ENCODE data around the gene TLR8. TPM values are rescaled to one million over a fixed set of nuclear protein-coding genes. Genes with fewer than 3 reads are reported as not detected.

Gene TLR8
- total RNA-seq, 4 donors from 2014 or later: 0.22 to 3.1 (median 1.9) TPM; not detected in 1

DNA sequence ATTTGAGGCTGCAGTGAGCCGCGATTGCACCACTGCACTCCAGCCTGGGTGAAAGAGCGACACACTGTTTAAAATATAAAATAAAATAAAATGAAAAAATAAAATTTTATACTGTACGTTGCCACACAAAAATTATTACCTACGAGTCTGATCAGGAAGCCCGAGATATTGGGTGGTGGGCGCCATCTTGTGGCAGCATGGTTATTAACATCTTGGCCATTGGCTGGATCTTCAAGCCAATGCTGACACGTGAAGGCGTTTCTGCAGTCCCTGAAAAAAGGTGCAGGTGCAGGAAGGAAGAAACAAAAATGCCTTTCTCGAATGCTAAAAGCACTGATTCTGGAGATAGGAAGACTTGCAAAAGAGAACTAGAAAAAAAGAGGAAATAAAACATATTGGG, 4.9 kb upstream of the TLR8 start:
- no peak for TF ChIP-seq POLR2A (IDR thresholded peaks at IDR 0.05)
- TF ChIP-seq, protein P1, sequence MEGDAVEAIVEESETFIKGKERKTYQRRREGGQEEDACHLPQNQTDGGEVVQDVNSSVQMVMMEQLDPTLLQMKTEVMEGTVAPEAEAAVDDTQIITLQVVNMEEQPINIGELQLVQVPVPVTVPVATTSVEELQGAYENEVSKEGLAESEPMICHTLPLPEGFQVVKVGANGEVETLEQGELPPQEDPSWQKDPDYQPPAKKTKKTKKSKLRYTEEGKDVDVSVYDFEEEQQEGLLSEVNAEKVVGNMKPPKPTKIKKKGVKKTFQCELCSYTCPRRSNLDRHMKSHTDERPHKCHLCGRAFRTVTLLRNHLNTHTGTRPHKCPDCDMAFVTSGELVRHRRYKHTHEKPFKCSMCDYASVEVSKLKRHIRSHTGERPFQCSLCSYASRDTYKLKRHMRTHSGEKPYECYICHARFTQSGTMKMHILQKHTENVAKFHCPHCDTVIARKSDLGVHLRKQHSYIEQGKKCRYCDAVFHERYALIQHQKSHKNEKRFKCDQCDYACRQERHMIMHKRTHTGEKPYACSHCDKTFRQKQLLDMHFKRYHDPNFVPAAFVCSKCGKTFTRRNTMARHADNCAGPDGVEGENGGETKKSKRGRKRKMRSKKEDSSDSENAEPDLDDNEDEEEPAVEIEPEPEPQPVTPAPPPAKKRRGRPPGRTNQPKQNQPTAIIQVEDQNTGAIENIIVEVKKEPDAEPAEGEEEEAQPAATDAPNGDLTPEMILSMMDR (IDR thresholded peaks at IDR 0.05): peak; percentile 38 to 72 (median 52)
- 13 to 20% methylated on average over 10 of the region's 10 CpGs for WGBS, 2 donors
- Histone ChIP-seq H3K27ac (no peak overlapping the region), H3K4me1 (peaks cover 0 to 4% (median 0%) of the 10 kb centered on the region in 3 donors), H3K9me3 (no peaks in the 10 kb centered on the region), H3K27me3 (no peaks in the 10 kb centered on the region), H3K36me3 (no peaks in the 10 kb centered on the region), H3K4me3 (no peak overlapping the region)
- intact Hi-C loops (cut with DNase I): no loop called here
- no peak for DNase-seq

DNA sequence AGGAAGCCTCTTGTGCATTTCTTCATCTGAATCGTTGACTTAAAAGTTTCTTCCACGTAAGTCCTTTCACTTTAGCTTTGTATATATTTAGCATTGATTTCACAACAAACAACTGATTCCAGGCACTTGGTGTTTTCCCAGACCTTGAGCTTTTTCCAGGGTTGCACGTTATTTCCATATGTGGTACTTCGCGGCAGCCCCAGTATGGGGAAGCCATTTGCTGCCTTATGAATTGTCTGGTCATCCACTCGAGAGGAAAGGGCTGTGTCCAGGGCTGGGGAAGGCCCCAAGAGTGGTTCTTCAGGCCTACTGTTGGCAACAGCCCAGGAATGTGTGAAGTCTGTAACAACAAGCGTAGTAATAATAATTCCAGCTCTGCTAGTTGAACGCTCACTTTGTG, 2.8 kb upstream of the TLR8 start:
- Histone ChIP-seq H3K27me3 (no peaks in the 10 kb centered on the region), H3K36me3 (no peaks in the 10 kb centered on the region), H3K27ac (peak overlapping the region in 1 of 4 donors; percentile 39), H3K4me3 (no peak overlapping the region), H3K4me1 (peaks cover 0 to 4% (median 0%) of the 10 kb centered on the region in 3 donors), H3K9me3 (no peaks in the 10 kb centered on the region)
- 38 to 50% methylated on average over 4 to 7 of the region's 8 CpGs for WGBS, 2 donors
- TF ChIP-seq, protein P1 (IDR thresholded peaks at IDR 0.05): no peak
- TF ChIP-seq POLR2A (IDR thresholded peaks at IDR 0.05): no peak
- DNase-seq: no peak
- intact Hi-C loops (cut with DNase I): no loop called here

DNA sequence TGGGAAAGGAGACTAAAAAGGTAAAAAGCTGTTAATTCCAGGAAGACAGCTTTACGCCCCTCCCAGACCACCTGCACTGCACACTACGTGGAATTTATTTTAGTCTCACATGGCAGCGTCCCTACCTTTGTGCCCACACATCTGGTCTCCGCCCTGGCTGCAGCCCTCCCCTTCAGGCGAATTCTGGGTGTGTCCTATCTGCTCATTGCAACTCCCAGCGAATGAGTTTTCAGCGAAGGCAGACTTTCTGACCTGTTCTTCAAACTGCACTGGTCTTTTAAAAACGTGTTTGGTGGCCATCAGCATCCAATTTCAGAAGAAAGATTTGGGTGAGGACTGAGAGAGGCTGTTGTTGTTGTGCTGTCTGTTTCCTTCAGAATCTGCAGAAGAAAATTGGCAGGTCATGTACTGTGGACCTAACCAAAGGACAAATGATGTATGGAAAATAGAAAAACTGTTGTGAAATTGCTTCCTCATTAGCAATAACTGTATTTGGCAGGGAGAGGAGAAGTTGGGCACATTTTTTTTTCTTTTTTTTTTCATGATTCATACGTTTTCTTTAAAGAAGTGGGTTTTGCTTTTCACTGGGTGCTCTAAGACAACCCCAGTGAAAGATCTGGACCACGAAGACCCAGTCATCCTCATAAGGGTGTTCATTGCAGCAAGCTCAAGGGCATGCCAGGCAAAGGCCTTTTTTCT, 4.2 kb downstream of the TLR8 start:
- 23 to 37% methylated on average over 6 to 7 of the region's 10 CpGs for WGBS, 2 donors
- H3K4me1 ChIP-seq: no peaks in the 10 kb centered on the region
- no peak overlapping the region for H3K4me3 ChIP-seq
- no peak for TF ChIP-seq POLR2A (IDR thresholded peaks at IDR 0.05)
- TF ChIP-seq, protein P1 (IDR thresholded peaks at IDR 0.05): no peak
- H3K27ac ChIP-seq: no peak overlapping the region
- DNase-seq: no peak
- intact Hi-C loops (cut with DNase I): no loop called here
- H3K27me3 ChIP-seq: no peaks in the 10 kb centered on the region
- no peaks in the 10 kb centered on the region for H3K36me3 ChIP-seq
- H3K9me3 ChIP-seq: no peaks in the 10 kb centered on the region

DNA sequence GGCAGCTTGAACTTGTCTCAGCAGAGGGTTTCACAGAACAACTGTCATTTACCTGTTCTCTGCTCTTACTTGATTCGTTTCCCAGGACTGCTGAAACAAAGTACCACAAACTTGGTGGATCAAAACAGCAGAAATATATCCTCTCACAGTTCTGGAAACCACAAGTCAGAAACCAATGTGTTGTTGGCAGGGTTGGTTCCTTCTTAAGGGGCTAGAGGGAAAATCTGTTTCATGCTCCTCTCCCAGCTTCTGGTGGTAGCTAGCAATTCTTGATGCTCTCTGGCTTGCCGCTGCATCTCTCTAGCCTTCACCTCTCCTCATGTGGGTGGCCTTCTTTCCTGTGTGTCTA, 4.7 kb downstream of the TLR8 start:
- 56 to 71% methylated on average over 2 of the region's 2 CpGs for WGBS, 2 donors
- H3K9me3 ChIP-seq: no peaks in the 10 kb centered on the region
- intact Hi-C loops (cut with DNase I): no loop called here

DNA sequence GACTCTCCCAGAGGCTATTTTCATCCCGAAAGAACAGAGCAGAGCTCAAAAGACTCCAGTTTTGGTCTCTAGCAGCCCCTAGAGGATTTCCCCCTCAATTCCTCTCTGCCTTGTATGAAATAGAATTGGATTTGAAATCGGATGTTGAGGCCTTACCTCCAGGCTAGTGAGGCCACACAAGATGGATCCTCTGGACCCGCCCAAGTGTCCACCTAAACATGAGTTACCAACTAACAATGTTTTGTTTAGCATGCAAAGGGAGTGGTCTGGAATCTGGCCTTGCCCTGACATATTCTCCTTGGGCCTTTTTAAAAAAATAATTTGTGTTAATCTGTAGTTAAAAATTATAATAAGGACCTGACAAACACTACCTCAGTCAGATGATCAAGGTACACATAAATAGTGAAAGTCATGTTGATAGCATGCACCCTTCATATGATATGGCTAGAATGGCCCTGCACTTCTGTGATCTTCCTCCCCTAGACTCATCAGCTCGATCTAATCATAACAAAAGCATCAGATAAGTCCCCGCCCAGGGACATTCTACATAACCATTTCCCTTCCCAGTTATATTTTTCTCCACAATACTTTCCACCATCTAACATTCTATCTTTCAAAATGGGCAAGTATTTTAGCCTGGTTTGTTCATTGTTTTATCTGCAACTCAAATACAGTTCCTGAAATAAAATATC, 6.5 kb downstream of the TLR8 start:
- DNase-seq: no peak
- no peak for TF ChIP-seq POLR2A (IDR thresholded peaks at IDR 0.05)
- TF ChIP-seq, protein P1 (IDR thresholded peaks at IDR 0.05): no peak
- Histone ChIP-seq H3K27ac (no peak overlapping the region), H3K4me3 (no peak overlapping the region), H3K27me3 (no peaks in the 10 kb centered on the region), H3K36me3 (no peaks in the 10 kb centered on the region), H3K4me1 (no peaks in the 10 kb centered on the region), H3K9me3 (no peaks in the 10 kb centered on the region)
- intact Hi-C loops (cut with DNase I): no loop called here
- WGBS, 2 donors: 58 to 76% methylated on average over 3 to 5 of the region's 5 CpGs

More for the DNA sequence above, 4.7 kb downstream of the TLR8 start:
- TF ChIP-seq, protein P1 (IDR thresholded peaks at IDR 0.05): no peak
- TF ChIP-seq POLR2A (IDR thresholded peaks at IDR 0.05): no peak
- no peaks in the 10 kb centered on the region for H3K27me3 ChIP-seq
- no peak overlapping the region for H3K27ac ChIP-seq
- H3K4me1 ChIP-seq: no peaks in the 10 kb centered on the region
- no peaks in the 10 kb centered on the region for H3K36me3 ChIP-seq
- no peak for DNase-seq
- H3K4me3 ChIP-seq: no peak overlapping the region
